GM19193 (cell line): ENCODE measurements around the gene FOS.

Experiments
- POLR2A ChIP-seq: IDR thresholded peaks from 4 replicates; pipeline ENCODE4 v1.6.1; 2011; ENCODE audit not compliant: insufficient read depth, insufficient read length; ENCODE audit errors: extremely low read depth

FOS gene

DNA sequence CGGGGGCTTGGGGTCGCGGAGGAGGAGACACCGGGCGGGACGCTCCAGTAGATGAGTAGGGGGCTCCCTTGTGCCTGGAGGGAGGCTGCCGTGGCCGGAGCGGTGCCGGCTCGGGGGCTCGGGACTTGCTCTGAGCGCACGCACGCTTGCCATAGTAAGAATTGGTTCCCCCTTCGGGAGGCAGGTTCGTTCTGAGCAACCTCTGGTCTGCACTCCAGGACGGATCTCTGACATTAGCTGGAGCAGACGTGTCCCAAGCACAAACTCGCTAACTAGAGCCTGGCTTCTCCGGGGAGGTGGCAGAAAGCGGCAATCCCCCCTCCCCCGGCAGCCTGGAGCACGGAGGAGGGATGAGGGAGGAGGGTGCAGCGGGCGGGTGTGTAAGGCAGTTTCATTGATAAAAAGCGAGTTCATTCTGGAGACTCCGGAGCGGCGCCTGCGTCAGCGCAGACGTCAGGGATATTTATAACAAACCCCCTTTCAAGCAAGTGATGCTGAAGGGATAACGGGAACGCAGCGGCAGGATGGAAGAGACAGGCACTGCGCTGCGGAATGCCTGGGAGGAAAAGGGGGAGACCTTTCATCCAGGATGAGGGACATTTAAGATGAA, 630 bp downstream of the FOS start:
- TF ChIP-seq POLR2A = no peak

GRCh38 chr14:75279763-75280290, 1.2 kb downstream of the FOS start:
- no peak for TF ChIP-seq POLR2A

DNA sequence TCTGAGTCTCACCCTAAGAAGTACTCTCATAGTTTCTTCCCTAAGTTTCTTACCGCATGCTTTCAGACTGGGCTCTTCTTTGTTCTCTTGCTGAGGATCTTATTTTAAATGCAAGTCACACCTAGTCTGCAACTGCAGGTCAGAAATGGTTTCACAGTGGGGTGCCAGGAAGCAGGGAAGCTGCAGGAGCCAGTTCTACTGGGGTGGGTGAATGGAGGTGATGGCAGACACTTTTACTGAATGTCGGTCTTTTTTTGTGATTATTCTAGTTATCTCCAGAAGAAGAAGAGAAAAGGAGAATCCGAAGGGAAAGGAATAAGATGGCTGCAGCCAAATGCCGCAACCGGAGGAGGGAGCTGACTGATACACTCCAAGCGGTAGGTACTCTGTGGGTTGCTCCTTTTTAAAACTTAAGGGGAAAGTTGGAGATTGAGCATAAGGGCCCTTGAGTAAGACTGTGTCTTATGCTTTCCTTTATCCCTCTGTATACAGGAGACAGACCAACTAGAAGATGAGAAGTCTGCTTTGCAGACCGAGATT, 1.7 kb downstream of the FOS start:
- TF ChIP-seq POLR2A = no peak

GRCh38 chr14:75280831-75281653, 2.4 kb downstream of the FOS start:
- no peak for TF ChIP-seq POLR2A

GRCh38 chr14:75281654-75282019, 3.0 kb downstream of the FOS start:
- TF ChIP-seq POLR2A = no peak

DNA sequence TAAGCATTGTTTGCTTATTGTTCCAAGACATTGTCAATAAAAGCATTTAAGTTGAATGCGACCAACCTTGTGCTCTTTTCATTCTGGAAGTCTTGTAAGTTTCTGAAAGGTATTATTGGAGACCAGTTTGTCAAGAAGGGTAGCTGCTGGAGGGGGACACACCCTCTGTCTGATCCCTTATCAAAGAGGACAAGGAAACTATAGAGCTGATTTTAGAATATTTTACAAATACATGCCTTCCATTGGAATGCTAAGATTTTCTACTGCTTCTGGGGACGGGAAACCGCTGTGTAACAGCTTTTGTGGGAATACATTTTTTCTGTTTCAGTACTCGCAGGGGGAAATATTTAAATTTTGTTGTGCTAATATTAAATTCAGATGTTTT, 3.5 kb downstream of the FOS start:
- TF ChIP-seq POLR2A = no peak

DNA sequence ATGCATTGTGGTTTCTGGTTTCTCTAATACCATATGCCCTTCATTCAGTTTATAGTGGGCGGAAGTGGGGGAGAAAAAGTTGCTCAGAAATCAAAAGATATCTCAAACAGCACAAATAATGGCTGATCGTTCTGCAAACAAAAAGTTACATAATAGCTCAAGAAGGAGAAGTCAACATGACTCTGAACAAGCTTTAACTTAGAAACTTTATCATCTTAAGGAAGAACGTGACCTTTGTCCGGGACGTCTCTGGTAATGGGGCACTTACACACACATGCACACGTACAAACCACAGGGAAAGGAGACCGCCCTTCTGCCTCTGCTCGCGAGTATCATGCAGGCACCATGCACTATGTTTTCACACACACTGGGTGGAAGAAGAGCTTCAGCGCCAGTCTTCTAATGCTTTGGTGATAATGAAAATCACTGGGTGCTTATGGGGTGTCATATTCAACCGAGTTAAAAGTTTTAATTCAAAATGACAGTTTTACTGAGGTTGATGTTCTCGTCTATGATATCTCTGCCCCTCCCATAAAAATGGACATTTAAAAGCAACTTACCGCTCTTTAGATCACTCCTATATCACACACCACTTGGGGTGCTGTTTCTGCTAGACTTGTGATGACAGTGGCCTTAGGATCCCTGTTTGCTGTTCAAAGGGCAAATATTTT, 4.7 kb downstream of the FOS start:
- no peak for TF ChIP-seq POLR2A

DNA sequence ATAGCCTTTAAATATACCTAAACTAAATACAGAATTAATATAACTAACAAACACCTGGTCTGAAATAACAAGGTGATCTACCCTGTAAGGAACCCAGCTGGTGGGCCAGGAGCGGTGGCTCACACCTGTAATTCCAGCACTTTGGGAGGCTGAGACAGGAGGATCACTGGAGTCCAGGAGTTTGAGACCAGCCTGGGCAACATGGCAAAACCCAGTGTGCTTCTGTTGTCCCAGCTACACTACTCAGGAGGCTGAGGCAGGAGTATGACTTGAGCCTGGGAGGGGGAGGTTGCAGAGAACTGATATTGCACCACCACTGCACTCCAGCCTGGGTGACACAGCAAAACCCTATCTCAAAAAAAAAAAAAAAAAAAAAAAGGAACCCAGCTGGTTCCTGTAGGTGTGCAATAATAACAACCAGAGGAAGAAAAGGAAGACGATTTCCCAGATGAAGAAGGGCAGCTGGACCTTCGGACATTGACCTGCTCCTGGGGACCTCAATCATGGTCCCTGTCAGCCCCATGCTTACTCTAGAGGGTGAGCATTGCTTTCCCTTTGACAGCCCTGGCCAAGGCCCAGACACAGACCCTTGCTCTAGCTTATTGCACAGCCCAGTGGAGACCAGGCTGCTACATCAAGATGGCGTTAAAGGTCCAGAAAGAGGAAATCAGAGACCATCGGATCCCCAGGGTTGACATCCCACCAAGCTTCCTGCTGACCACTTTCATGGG, 5.4 kb downstream of the FOS start:
- no peak for TF ChIP-seq POLR2A

DNA sequence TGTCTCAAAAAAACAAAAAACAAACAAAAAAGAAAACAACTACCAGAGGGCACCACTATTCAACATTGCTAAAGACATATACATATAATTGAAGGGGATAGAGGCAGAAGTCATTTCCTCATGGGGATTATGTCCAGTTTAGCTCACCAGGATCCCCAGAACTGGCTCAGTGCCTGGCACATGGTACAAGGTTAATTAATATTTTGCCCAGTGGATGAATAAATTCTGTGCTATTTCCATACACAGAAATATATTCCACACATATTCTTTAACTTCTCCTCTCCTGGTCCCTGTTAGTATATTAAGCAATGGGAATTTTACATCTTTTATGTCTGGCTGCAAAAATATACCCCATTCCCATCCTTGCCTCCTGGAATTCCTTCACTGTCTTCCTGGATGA, 6.7 kb downstream of the FOS start:
- TF ChIP-seq POLR2A = no peak

DNA sequence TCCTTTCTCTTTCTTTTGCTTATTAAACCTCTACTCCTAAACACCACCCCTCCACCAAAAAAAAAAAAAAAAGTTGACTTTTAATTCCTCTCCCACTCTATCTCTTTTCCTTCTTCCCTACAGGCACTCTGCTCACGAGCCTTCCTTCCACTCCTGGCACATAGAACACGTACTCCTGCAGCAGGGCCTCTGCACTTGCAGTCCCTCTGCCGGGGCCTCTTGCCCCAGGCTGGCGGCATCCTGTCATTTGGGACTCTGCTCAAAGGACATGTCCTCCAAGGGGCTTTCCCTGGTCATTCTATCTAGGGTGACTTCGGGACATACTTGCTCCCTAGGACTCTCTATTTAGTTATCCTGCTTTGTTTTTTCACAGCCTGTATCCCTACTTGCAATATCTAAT, 7.7 kb downstream of the FOS start:
- no peak for TF ChIP-seq POLR2A

DNA sequence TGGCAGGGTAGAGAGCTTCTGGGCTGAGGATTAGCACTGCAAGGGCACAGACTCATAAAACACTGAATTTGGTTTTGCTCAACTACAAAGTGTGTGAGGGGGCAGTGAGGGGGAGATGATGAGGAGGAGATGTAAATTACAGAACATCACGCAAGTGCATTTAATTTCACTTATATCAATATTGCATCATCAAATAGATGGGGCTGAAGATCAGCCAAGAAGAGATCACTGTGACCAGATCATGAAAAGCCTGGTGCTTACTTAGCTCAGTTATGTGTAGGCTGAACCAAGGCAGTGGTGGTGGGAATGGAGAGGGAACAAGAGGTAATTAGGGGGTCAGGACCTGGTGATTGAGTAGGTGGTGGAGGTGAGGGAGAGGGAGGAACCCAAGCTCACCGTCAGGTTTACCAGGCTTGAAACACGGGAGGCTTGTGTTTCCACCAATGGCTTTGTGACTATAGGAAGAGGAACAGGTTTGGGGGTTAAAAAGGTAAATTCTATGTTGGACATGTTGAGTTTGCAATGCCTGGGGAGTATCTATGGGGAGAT, 11.3 kb downstream of the FOS start:
- no peak for TF ChIP-seq POLR2A

DNA sequence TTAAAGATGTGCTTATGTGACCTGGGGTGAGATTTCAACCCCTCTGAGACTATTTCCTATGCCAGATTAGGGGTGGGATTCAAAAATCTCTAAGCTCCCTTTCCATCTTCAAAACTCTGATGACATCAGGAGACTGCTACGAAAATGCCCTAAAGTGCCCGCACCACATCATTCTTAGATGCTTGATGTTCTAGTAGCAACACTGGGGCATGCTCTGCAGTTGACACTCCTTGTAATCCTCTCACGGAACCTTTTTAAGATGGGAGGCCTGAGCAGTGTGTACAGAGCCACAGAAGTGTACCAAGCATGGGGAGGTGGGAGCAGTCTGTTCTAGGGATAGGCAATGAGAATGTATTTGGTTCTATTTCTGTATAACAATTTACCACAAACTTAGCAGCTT, 12.2 kb downstream of the FOS start:
- no peak for TF ChIP-seq POLR2A

- TF ChIP-seq POLR2A = no peak
Measured at GRCh38 chr14:75291331-75291730, 12.7 kb downstream of the FOS start.

DNA sequence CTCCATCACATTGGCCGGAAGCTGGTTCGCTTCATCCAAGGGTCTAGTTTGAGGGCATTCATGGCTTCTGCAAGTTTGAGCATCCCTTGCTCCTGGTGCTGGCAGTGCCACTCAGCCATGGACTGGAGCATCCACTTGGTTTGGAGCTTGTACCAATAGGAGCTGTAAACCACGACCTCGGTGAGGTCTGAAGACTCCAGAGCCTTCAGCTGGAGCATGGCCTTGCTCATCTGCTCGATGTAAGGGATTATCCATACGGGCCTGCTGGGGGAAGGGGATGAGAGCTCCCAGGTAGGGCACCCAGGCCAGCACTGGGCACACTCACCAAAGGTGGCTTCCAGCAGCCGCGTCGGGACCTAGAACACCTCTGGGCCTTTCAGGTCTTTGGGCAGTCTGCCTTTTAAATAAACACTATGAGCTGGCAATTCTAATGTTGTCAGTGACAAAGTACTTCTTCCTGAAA, 13.5 kb downstream of the FOS start:
- no peak for TF ChIP-seq POLR2A
